Head of caudate nucleus (tissue), 42 donors: Measurements from ENCODE around the gene CCDC54.
A peak's percentile ranks its signal among the peaks of the same experiment; 100 is the strongest.
"Not testable (repeated sequence)": the region's sequence is repeated elsewhere in the genome, so short reads cannot be mapped to it uniquely, and the experiment has no call there.

Source experiments
- DNase-seq, 42 donors: peaks; one replicate each; pipeline versions ENCODE4 v3.0.0 to v3.0.0-alpha.2; 2020 to 2021; ENCODE audit warnings: mixed read lengths in 7 of 42
- intact Hi-C: fragments of 100-400 bp; cut with DNase I; formaldehyde crosslinking; loops from one replicate; pipeline ENCODE4 v1.15.0; 2022

CCDC54 gene

DNA sequence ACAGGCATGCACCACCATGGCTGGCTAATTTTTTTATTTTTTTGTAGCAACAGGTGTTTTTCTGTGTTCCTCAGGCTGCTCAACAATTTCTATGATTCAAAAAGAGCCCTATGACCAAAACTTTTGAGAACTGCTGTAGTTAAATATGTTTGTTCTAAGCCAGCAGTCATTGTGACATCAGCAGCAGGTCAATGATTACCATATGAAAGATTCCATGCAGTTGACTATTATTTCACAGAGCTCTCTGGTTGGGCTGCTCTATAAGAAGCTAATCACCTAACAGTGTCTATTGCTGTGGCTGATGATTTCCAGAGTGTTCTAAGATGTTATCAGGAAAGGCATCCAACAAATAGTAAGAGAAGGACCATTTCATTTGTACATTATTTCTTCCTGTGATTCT is at the start of gene CCDC54:
Gene CCDC54, plus strand, starts transcription at position 289 of the 400 bp plus-strand sequence. CDS start 149 bp downstream, outside the sequence.
- DNase-seq: no peak
- intact Hi-C loops: no loop called here

- intact Hi-C loops: no loop called here
- DNase-seq: no peak
These were observed 49.2 kb upstream of the CCDC54 start for GRCh38 chr3:107328069-107328468.

DNA sequence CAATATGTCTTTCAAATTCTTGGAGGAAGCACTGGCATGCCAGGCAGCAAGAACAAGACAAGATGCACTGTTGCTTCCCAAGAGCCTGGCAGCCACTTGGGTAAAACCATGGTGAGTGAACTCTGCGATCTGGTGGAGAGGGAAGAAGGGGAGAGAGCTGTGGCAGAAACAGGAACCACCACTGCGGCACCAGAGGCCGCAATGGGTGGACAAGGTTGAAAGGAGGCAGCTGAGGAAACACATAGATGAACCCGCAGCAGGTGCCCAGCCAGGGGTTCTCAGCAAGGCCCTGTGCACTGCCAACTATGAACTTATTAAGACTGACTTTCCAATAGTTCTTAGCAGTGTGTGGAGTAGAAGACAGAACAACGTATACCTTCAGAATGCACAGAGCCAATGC is 48.2 kb upstream of the CCDC54 start:
- DNase-seq: no peak
- intact Hi-C loops: no loop called here

- intact Hi-C loops, DNase-seq: not testable (repeated sequence)
These were observed 37.5 kb upstream of the CCDC54 start for GRCh38 chr3:107339690-107340089.

GRCh38 chr3:107344722-107345121 is 32.5 kb upstream of the CCDC54 start:
- intact Hi-C loops: no loop called here
- DNase-seq: peak in 4 of 42 donors; percentile 12 to 37 (median 22)

DNA sequence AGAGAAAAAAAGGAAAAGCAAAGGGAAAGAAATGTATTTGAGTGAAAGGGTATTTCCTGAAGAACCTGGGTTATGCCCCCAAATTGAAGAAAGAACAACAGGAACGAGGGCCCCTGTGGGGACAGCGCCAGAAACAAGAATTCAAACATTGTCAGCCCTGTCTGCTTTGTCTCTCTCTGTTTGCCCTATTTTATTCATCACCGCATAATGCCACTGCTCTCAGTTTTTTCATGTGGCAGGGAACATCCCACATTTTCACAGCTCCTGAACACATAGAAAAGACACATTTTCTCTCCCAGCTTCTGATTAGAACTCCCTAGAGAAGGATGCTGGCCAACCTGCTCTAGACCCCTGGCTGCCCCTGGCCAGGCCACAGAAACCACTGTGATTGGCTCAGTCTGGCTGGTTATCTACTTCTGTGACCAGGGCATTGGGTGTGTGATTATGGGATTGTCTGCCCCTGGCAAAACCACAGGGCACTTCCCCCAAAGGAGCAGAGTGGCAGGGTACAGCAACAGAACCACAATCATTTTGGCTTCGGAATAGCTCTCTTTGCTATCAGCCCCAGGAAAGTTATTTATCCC is 31.3 kb upstream of the CCDC54 start:
- intact Hi-C loops: no loop called here
- DNase-seq: peak in 25 of 42 donors; percentile 8 to 56 (median 24)

DNA sequence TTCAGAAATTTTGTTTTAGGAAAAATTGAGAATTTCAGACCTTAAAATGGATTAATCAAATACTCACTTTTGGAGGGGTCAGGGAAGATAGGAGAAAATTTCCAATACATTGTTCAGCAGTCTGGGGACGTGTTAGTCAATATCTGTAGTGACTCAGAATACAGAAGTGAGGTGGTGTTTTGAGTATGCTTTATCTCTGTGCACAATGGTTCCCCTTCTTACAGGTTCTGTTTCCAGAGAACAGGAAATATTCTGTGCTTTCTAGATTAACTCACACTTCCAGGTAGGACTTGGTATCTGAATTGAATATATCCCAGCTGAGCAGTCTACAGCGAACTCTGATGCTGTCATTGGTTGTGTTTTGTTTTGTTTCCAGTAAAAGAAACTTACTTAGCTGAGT is 30.7 kb upstream of the CCDC54 start:
- intact Hi-C loops: no loop called here
- DNase-seq: no peak

DNA sequence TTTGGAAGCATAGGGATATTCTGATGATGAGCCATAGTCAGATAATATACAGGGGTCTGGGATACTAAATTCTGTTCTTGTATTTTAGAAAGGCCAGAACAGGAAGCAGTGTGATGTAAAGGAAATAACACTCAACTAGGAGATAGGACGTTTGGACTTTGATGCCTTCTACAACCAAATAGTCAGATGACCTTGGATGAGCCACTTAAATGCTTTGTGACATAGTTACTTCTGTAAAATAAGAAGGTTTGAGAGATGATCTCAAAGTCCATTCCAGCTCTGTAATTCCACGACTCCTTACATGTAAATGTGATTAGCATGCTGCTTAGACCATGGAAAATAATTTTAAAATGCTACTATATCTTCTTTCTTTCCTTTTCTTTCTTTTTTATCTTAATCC is 29.5 kb upstream of the CCDC54 start:
- intact Hi-C loops: no loop called here
- DNase-seq: no peak

DNA sequence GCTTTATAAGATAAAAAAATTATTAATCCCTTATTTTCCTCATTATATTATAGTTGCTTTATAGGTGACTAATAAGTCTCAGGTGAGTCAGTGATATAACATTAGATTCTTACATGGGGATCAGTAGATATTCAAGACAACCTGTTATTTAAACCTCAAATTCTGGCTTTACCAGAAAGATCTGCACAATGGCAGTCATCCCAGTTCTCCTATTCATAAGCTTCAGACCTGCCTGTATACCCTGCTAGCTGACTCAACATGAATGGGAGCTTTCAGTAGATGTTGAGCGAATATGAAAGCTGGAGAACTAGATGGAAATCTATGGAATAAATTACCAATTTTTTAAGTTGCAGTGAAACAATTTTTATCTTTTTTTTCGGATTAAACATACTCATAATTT is 20.5 kb upstream of the CCDC54 start:
- intact Hi-C loops: no loop called here
- DNase-seq: peak in 1 of 42 donors; percentile 21

GRCh38 chr3:107361633-107362032 is 15.6 kb upstream of the CCDC54 start:
- DNase-seq: peak in 2 of 42 donors; percentile 14 to 17
- intact Hi-C loops: no loop called here

- intact Hi-C loops: no loop called here
- no peak for DNase-seq
These were observed 12.2 kb upstream of the CCDC54 start for GRCh38 chr3:107365051-107365450.

- DNase-seq: no peak
- intact Hi-C loops: no loop called here
These were observed 10.5 kb upstream of the CCDC54 start for GRCh38 chr3:107366766-107367165.

GRCh38 chr3:107367353-107367752 is 9.9 kb upstream of the CCDC54 start:
- intact Hi-C loops: no loop called here
- DNase-seq: peak in 22 of 42 donors; percentile 13 to 68 (median 43)

DNA sequence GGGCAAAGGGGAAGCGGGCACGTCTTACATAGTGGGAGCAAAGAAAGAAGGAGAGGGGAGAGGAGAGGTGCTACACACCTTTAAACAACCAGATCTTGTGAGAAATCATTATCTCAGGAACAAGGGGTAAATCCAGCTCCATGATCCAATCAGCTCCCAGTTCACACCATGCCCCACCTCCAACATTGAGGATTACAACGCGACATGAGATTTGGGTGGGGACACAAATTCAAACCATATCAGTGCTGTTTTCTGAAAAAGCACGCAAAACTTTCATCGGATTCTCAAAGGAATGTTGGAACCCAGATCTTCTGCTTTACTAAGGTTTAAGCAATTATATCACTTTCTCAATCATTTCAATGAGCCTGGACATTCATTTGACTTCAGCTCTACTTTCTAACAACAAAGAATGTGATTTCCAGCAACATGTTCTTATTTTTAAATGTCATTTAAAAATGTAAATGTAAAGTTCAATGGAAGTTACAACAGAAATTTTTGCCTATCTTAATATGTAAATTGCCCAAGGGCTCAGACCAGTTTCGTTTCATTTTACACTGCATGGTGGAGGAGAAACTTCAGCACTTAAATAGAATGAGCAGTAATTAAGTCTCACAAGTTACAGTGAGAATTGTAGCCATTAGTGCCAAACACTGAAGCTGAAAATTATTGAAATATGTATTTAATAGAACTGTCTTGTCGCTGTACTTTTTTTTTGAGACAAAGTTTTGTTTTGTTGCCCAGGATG is 8.4 kb upstream of the CCDC54 start:
- intact Hi-C loops: no loop called here
- no peak for DNase-seq

GRCh38 chr3:107369791-107370190 is 7.4 kb upstream of the CCDC54 start:
- intact Hi-C loops: no loop called here
- no peak for DNase-seq

- intact Hi-C loops: no loop called here
- no peak for DNase-seq
These were observed 6.3 kb upstream of the CCDC54 start for GRCh38 chr3:107370907-107371306.

GRCh38 chr3:107372506-107372905 is 4.7 kb upstream of the CCDC54 start:
- no peak for DNase-seq
- intact Hi-C loops: no loop called here

DNA sequence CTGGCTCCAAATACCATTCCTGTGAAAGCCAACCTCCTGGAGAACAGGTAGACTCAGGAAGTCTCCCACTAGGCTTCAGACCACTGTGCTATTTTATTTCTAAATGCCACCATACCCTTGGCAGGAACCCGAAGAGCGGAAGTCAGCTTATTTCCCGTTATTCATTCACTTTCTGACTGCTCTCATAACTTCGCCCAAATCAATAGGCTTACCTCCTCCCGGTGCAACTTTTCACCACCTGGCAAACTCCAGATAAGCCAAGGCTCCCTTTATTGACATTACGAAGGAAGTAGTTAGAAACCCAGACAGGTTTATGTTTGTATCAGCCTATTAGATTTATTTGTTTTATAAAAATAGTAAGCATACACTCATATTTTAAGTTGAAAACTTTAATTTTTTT is 3.3 kb upstream of the CCDC54 start:
- no peak for DNase-seq
- intact Hi-C loops: no loop called here

DNA sequence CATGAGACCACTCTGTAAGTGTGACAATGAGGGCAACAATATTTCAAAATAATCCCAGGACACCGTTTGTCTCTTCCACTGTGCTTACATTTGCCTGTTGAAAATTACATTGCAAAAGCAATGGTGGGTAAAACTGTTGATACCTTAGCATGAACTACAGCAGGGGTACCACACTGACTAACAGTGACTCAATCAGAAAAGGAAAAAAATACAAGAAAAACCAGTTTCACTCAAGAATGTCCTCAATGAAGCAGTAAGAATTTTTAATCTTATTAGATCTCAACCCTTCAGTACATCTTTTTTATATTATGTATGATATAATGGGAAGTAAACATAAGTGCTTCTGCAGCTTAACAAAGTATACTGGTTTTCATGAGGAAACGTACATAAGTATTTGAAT is 1.6 kb upstream of the CCDC54 start:
- intact Hi-C loops: no loop called here
- DNase-seq: no peak

DNA sequence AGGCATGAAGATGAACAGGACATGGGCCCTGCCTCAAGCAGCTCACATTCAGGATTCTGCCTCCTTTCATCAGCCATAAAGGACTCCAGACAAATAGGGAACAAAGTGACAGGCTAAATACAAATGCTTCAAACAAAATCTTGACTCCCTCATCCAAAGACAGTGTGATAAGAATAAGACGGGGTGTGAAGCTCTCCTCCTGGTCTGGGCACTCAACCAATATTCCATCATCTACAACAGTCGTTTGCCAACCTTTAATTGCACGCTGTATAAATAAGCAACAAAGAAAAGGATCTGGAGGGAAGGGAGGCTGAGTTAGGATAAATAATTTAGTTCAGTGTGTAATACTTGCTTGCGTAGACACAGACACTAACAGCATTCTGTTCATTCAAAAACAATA is 5.4 kb downstream of the CCDC54 start:
- intact Hi-C loops: no loop called here
- no peak for DNase-seq

DNA sequence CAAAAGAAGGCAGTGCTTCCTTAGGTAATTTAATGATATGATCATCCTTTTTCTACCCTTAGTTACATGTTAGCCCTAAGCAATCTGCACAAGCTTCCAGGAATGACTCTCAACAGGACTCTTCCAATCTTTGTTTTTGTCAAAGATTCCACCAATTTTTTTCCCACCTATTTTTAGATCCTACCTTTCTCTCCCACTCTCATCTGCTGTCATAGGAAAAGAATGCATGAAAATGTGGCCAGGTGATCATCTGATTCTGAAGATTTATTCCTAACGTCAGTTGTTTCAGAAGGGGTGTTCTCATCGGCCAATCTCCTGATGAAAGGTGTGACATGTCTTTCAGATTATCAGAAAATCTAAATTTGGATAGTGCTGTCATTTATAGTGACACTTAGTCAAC is 7.2 kb downstream of the CCDC54 start:
- intact Hi-C loops: no loop called here
- DNase-seq: peak in 4 of 42 donors; percentile 25 to 40 (median 31)
